A204.1 (cell line): Measurements from ENCODE around the gene RTP2.

Experiments used
- FAIRE-seq: peaks from 2 replicates; lab custom pipeline; 2012; peaks lifted over from hg19 to GRCh38; lab: Jason Lieb, UNC

Gene RTP2

GRCh38 chr3:187702507-187703033 is at the start of gene RTP2:
TSS of gene RTP2 (minus strand) at chr3:187702557. CDS start at chr3:187702128, 429 bp downstream.
- FAIRE-seq = no peak

- no peak for FAIRE-seq
Measured at GRCh38 chr3:187750513-187751123, 48.3 kb upstream of the RTP2 start.

- FAIRE-seq = no peak
Measured at GRCh38 chr3:187750006-187750512, 47.7 kb upstream of the RTP2 start.

GRCh38 chr3:187748050-187748481 is 45.7 kb upstream of the RTP2 start:
- FAIRE-seq = no peak

- FAIRE-seq = no peak
Measured at GRCh38 chr3:187747506-187747905, 45.1 kb upstream of the RTP2 start.

GRCh38 chr3:187746442-187747281 is 44.3 kb upstream of the RTP2 start:
- FAIRE-seq = no peak

GRCh38 chr3:187746059-187746441 is 43.7 kb upstream of the RTP2 start:
- no peak for FAIRE-seq

- FAIRE-seq = no peak
Measured at GRCh38 chr3:187745201-187746058, 43.1 kb upstream of the RTP2 start, which contains the start of gene BCL6. TSS of gene BCL6 (minus strand) at chr3:187745468. CDS start at chr3:187733693, 11,775 bp downstream.

- FAIRE-seq = no peak
Measured at GRCh38 chr3:187744169-187745151, 42.1 kb upstream of the RTP2 start.

GRCh38 chr3:187743195-187744141 is 41.1 kb upstream of the RTP2 start:
- no peak for FAIRE-seq

- FAIRE-seq = no peak
Measured at GRCh38 chr3:187742351-187743171, 40.2 kb upstream of the RTP2 start.

- peak; percentile 63 for FAIRE-seq
Measured at GRCh38 chr3:187741403-187742350, 39.3 kb upstream of the RTP2 start.

GRCh38 chr3:187740421-187741399 is 38.4 kb upstream of the RTP2 start:
- FAIRE-seq = no peak

- no peak for FAIRE-seq
Measured at GRCh38 chr3:187739561-187740332, 37.4 kb upstream of the RTP2 start.

GRCh38 chr3:187739094-187739560 is 36.8 kb upstream of the RTP2 start:
- FAIRE-seq = no peak
